Body of pancreas (tissue), 4 donors: ENCODE data around the gene SLC6A13. TPM values are rescaled to one million over a fixed set of nuclear protein-coding genes. Genes with fewer than 3 reads are reported as not detected.

Source experiments
- ATAC-seq: fragments of 150-250 bp; one replicate; pipeline ENCODE4 v1.9.1; 2016
- DNase-seq, 4 donors: peaks; one replicate each; pipeline ENCODE4 v3.0.0-alpha.2; 2019
- H3K27ac ChIP-seq, 4 donors: fragments of 200-600 bp; sonication (generic); 1 replicate in 3 of 4; 2 replicates in 1 of 4; pipeline versions ENCODE4 v1.5.1 to v1.6.1; 2016 to 2019; ENCODE audit warnings: mild to moderate bottlenecking in 1 of 4, mixed read lengths in 1 of 4, moderate library complexity in 1 of 4
- H3K27me3 ChIP-seq, 2 donors: fragments of 200-600 bp; sonication (generic); one replicate each; pipeline ENCODE4 v1.6.0; 2016; ENCODE audit warnings: mild to moderate bottlenecking in 1 of 2
- H3K36me3 ChIP-seq, 2 donors: fragments of 200-600 bp; sonication (generic); replicated peaks in 1 of 2; 2 replicates each; pipeline ENCODE4 v1.5.1; 2016; ENCODE audit warnings: low read depth in 2 of 2; ENCODE audit not compliant: insufficient read depth in 1 of 2
- H3K4me1 ChIP-seq: fragments of 200-600 bp; sonication (generic); one replicate; pipeline ENCODE4 v1.6.0; 2016
- H3K4me3 ChIP-seq, 2 donors: fragments of 200-600 bp; sonication (generic); 1 replicate in 1 of 2; 2 replicates in 1 of 2; pipeline ENCODE4 v1.5.1; 2016 to 2019
- H3K9me3 ChIP-seq, 3 donors: fragments of 200-600 bp; sonication (generic); 1 replicate in 2 of 3; 2 replicates in 1 of 3; pipeline ENCODE4 v1.5.1; 2016
- CTCF ChIP-seq, 7 experiments: fragments of 450-650 bp in 4 of 7; fragments of 200-600 bp in 3 of 7; sonication (generic) in 3 of 7; IDR thresholded peaks; one replicate each; pipeline ENCODE4 v1.5.1; 2016 to 2019; ENCODE audit warnings: antibody characterized with exemption in 7 of 7
- POLR2A ChIP-seq, 3 donors: fragments of 450-650 bp; IDR thresholded peaks; one replicate each; pipeline ENCODE4 v1.6.1; 2016; ENCODE audit warnings: antibody characterized with exemption in 3 of 3, mild to moderate bottlenecking in 2 of 3
- WGBS, 2 donors: methylation state at CpG; one replicate each; pipeline ENCODE4 v1.1.5; 2017; 5-methylcytosine and 5-hydroxymethylcytosine counted together
- intact Hi-C: fragments of 100-400 bp; cut with DNase I; formaldehyde crosslinking; loops from one replicate; pipeline ENCODE4 v1.15.1; 2023
- total RNA-seq, 2 donors: library from RNA; depleted of rRNA; stranded (reverse); fragments of >200 nt; gene quantifications; one replicate each; pipeline ENCODE4 v1.1.0, GENCODE V29; 2016

Gene SLC6A13
- total RNA-seq, 2 donors from 2014 or later: not detected

GRCh38 chr12:181921-182320, 80.7 kb downstream of the SLC6A13 start:
- no peaks in the 10 kb centered on the region for H3K4me1 ChIP-seq
- 67 to 84% methylated on average over 10 to 15 of the region's 17 CpGs for WGBS, 2 donors
- no peaks in the 10 kb centered on the region for H3K9me3 ChIP-seq
- no peak overlapping the region for H3K27ac ChIP-seq
- intact Hi-C loops: no loop called here
- DNase-seq: no peak
- ATAC-seq: no peak
- H3K36me3 ChIP-seq: no peaks in the 10 kb centered on the region
- TF ChIP-seq CTCF (IDR thresholded peaks at IDR 0.05): no peak
- no peak for TF ChIP-seq POLR2A (IDR thresholded peaks at IDR 0.05)
- no peaks in the 10 kb centered on the region for H3K27me3 ChIP-seq
- H3K4me3 ChIP-seq: no peak overlapping the region

DNA sequence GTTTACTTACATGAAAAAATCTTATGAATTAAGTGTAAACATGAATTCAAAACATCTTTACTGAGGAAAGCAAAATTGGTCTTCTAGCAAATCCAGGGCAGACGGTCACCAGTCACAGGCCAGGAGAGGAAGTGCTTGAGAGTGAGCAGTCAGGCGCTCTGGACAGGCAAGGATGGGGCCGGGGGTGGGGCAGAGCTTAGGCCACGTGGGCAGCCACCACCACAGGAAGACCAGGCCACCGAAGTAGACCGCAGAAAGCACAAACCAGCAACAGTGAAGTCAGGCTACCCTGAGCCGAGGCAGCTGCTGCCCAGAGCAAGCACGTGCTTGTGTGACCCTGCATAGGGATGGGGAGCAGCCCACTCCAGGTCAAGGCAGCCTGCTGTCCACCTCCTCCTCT, 82.2 kb downstream of the SLC6A13 start:
- TF ChIP-seq CTCF (IDR thresholded peaks at IDR 0.05): no peak
- no peak for TF ChIP-seq POLR2A (IDR thresholded peaks at IDR 0.05)
- peak in 2 of 4 donors; percentile 27 to 60 for DNase-seq

DNA sequence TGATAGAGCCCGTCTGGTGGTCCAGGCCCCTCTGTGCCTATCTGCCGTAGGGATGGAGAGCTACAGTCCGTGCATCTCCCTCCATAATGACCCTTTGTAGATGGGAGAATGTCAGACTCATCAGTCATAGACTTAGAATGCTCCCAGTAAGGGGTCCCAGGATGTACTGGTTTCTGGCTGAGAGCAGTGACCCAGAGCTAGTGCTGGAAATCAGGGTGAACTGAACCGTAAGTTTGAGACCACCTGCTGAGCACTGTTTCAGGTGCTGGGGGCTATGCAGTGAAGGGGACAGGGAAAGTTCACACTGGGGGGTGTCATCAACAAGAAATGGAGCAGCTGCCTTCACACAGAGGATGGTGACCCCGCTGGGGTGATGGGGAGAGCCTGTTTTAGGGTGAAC, 82.8 kb downstream of the SLC6A13 start:
- H3K27me3 ChIP-seq: no peaks in the 10 kb centered on the region
- H3K9me3 ChIP-seq: no peaks in the 10 kb centered on the region
- intact Hi-C loops: no loop called here
- H3K36me3 ChIP-seq: no peaks in the 10 kb centered on the region
- 78 to 86% methylated on average over 2 to 5 of the region's 5 CpGs for WGBS, 2 donors
- H3K4me1 ChIP-seq: no peaks in the 10 kb centered on the region
- H3K27ac ChIP-seq: no peak overlapping the region
- TF ChIP-seq CTCF (IDR thresholded peaks at IDR 0.05): no peak
- no peak for TF ChIP-seq POLR2A (IDR thresholded peaks at IDR 0.05)
- DNase-seq (no peak), ATAC-seq (no peak)
- H3K4me3 ChIP-seq: no peak overlapping the region

More for the DNA sequence above, 82.2 kb downstream of the SLC6A13 start:
- H3K4me3 ChIP-seq: no peak overlapping the region
- 43 to 78% methylated on average over 6 to 8 of the region's 8 CpGs for WGBS, 2 donors
- H3K9me3 ChIP-seq: no peaks in the 10 kb centered on the region
- H3K4me1 ChIP-seq: no peaks in the 10 kb centered on the region
- intact Hi-C loops: no loop called here
- no peaks in the 10 kb centered on the region for H3K36me3 ChIP-seq
- ATAC-seq: peak; percentile 31
- no peak overlapping the region for H3K27ac ChIP-seq
- H3K27me3 ChIP-seq: no peaks in the 10 kb centered on the region

DNA sequence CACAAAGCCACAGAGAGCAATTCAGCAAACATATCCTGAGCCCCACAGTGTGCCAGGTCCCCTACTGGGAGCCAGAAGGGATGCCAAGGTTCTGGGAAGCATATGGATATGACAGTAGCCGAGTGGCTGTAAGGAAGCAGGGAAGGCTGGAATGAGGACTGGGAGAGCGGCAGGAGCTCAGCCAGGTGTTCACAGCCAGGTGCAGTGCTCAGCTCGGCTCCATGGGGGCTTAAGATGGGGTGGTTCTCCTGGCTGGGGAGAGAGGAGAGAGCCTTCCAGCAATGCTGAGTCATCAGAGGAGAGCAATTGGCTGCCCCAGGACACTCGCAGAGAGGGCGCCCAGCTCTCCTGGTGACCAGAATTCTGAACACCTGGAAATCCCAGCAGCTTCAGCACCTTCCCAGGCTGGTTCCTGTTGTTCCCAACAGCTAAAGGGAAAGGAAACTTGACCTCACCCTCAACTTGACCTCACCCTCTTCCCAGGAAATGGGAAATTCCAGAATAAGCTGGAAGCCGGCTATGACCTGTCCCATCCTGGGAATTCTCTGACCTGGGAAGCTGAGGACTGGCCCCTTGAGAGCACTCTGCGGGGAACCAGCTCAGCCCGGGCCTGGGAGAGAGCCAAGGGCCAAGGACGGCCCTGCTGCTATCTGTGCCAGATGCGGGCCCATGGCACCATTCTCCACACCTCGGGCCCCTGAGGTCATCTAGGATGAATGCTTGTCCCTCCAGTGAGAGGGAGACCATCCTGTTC, 83.3 kb downstream of the SLC6A13 start:
- ATAC-seq (no peak), DNase-seq (no peak)
- Histone ChIP-seq H3K9me3 (no peaks in the 10 kb centered on the region), H3K27ac (no peak overlapping the region), H3K4me1 (no peaks in the 10 kb centered on the region), H3K36me3 (no peaks in the 10 kb centered on the region), H3K4me3 (no peak overlapping the region), H3K27me3 (no peaks in the 10 kb centered on the region)
- intact Hi-C loops: no loop called here
- 64 to 67% methylated on average over 8 to 11 of the region's 11 CpGs for WGBS, 2 donors
- TF ChIP-seq CTCF (IDR thresholded peaks at IDR 0.05) (no peak), POLR2A (IDR thresholded peaks at IDR 0.05) (no peak)

DNA sequence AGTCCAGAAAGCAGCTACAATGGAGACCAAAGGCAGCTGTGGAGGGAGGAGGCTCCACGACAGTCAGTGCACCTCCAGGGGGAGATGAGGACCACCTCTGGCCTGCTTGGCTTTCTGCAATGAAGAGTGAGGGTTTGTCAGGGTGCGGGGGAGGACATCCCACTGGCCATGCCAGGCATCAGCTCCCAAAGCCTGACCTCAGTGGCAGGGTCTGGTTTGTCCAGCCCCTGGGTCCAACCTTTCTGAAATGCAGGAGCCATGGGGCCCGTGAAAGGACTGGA, 83.9 kb downstream of the SLC6A13 start:
- intact Hi-C loops: no loop called here
- Histone ChIP-seq H3K27me3 (no peaks in the 10 kb centered on the region), H3K9me3 (no peaks in the 10 kb centered on the region), H3K27ac (no peak overlapping the region), H3K36me3 (no peaks in the 10 kb centered on the region), H3K4me1 (no peaks in the 10 kb centered on the region), H3K4me3 (no peak overlapping the region)
- 56 to 83% methylated on average over 1 to 2 of the region's 3 CpGs for WGBS, 2 donors
- TF ChIP-seq POLR2A (IDR thresholded peaks at IDR 0.05) (no peak), CTCF (IDR thresholded peaks at IDR 0.05) (no peak)
- ATAC-seq: no peak
- no peak for DNase-seq
